Endothelial cell of umbilical vein (primary cell): ENCODE measurements around the gene ACTL8. TPM values are rescaled to one million over a fixed set of nuclear protein-coding genes. Genes with fewer than 3 reads are reported as not detected.

ENCODE experiments used
- BruUV-seq: library from RNA; stranded (reverse); fragments of 400-500 nt; replicated peaks from 2 replicates; lab custom pipeline; 2021; lab: Mats Ljungman, UMichigan
- CTCF ChIA-PET: fragments of 300-600, 350-600 bp; sonication (Branson Sonifier 250); formaldehyde crosslinking; loops from one replicate; lab custom pipeline; 2021; ENCODE audit warnings: antibody characterized with exemption, inconsistent platforms; lab: Charles Lee
- POLR2A ChIA-PET: fragments of 300-600, 350-600 bp; sonication (Branson Sonifier 250); formaldehyde crosslinking; loops from one replicate; lab custom pipeline; 2021; ENCODE audit warnings: antibody characterized with exemption, inconsistent platforms; lab: Charles Lee
- DNase-seq: peaks from one replicate; pipeline ENCODE4 v3.0.0-alpha.2; 2011; ENCODE audit warnings: low read depth, low spot score
- FAIRE-seq: peaks from 2 replicates; lab custom pipeline; 2011; peaks lifted over from hg19 to GRCh38; lab: Jason Lieb, UNC
- H2AFZ ChIP-seq: 2 replicates; pipeline ENCODE4 v1.6.0; 2012; ENCODE audit warnings: low read depth, low read length, control low read depth, inconsistent platforms
- H3K27ac ChIP-seq: 2 replicates; pipeline ENCODE4 v1.5.1; 2011; ENCODE audit warnings: low read depth, mild to moderate bottlenecking, control low read depth, low read length, moderate library complexity; ENCODE audit not compliant: insufficient read depth
- H3K27me3 ChIP-seq, 2 experiments: 2 replicates each; pipeline versions ENCODE4 v1.6.0 to v1.6.1; 2011; ENCODE audit warnings: low read length in 2 of 2, mixed read lengths in 1 of 2; ENCODE audit not compliant: control insufficient read depth in 2 of 2, insufficient read depth in 2 of 2
- H3K36me3 ChIP-seq, 2 experiments: 2 replicates in 1 of 2; 3 replicates in 1 of 2; pipeline ENCODE4 v1.5.1; 2011; ENCODE audit warnings: low read length in 2 of 2, mild to moderate bottlenecking in 1 of 2, moderate library complexity in 1 of 2; ENCODE audit not compliant: control insufficient read depth in 2 of 2, insufficient read depth in 2 of 2; ENCODE audit errors: extremely low read depth in 1 of 2
- H3K4me1 ChIP-seq: 3 replicates; pipeline ENCODE4 v1.5.1; 2011; ENCODE audit warnings: mild to moderate bottlenecking, low read length; ENCODE audit not compliant: control insufficient read depth, insufficient read depth; ENCODE audit errors: extremely low read depth
- H3K4me2 ChIP-seq: 2 replicates; pipeline ENCODE4 v1.6.1; 2011; ENCODE audit warnings: low read length, control low read depth, mixed read lengths; ENCODE audit not compliant: insufficient read depth
- H3K4me3 ChIP-seq, 3 experiments: fragments of 200-600 bp in 1 of 3; sonication (generic), shearing (Covaris generic) in 1 of 3; replicated peaks in 1 of 3; 2 replicates each; pipeline ENCODE4 v1.5.1; 2011 to 2016; ENCODE audit warnings: control low read depth in 3 of 3, low read length in 3 of 3, mild to moderate bottlenecking in 2 of 3, inconsistent platforms in 1 of 3, low read depth in 1 of 3, moderate library complexity in 1 of 3; ENCODE audit not compliant: insufficient read depth in 1 of 3
- H3K79me2 ChIP-seq: 2 replicates; pipeline ENCODE4 v1.6.0; 2012; ENCODE audit warnings: low read length, inconsistent platforms; ENCODE audit not compliant: control insufficient read depth, insufficient read depth
- H3K9ac ChIP-seq: replicated peaks from 2 replicates; pipeline ENCODE3; 2011; ENCODE audit warnings: low read length, control low read depth; ENCODE audit not compliant: insufficient read depth; ENCODE audit errors: extremely low read depth
- H3K9me1 ChIP-seq: replicated peaks from 3 replicates; pipeline ENCODE4 v1.6.0; 2011; ENCODE audit warnings: mild to moderate bottlenecking, low read length; ENCODE audit not compliant: control insufficient read depth, insufficient read depth; ENCODE audit errors: extremely low read depth
- H3K9me3 ChIP-seq: replicated peaks from 2 replicates; pipeline ENCODE4 v1.5.1; 2012; ENCODE audit warnings: low read length, inconsistent platforms; ENCODE audit not compliant: control insufficient read depth, insufficient read depth
- H4K20me1 ChIP-seq: replicated peaks from 2 replicates; pipeline ENCODE3; 2011; ENCODE audit warnings: mild to moderate bottlenecking, low read length; ENCODE audit not compliant: control insufficient read depth, insufficient read depth; ENCODE audit errors: extremely low read depth
- CTCF ChIP-seq, 2 donors: IDR thresholded peaks; 1 replicate in 1 of 2; 2 replicates in 1 of 2; pipeline ENCODE4 v1.5.1; 2011; ENCODE audit warnings: low read length in 2 of 2, mild to moderate bottlenecking in 2 of 2, moderate library complexity in 2 of 2, control low read depth in 1 of 2, inconsistent platforms in 1 of 2, low read depth in 1 of 2; ENCODE audit not compliant: insufficient read depth in 1 of 2; ENCODE audit errors: extremely low read depth in 1 of 2
- GATA2 ChIP-seq: IDR thresholded peaks from 2 replicates; pipeline ENCODE4 v1.7.0; 2011; ENCODE audit warnings: low read depth, mild to moderate bottlenecking, moderate library complexity, mixed read lengths, low read length; ENCODE audit not compliant: insufficient read length, insufficient read depth
- JUN ChIP-seq: IDR thresholded peaks from 2 replicates; pipeline ENCODE4 v1.6.1; 2011; ENCODE audit warnings: borderline replicate concordance, low read depth; ENCODE audit not compliant: insufficient read length, insufficient read depth
- MAX ChIP-seq: IDR thresholded peaks from 2 replicates; pipeline ENCODE4 v1.6.1; 2011; ENCODE audit not compliant: insufficient read depth, insufficient read length
- MYC ChIP-seq: IDR thresholded peaks from one replicate; pipeline ENCODE4 v1.6.1; 2011; ENCODE audit warnings: mild to moderate bottlenecking, low read depth, low read length
- POLR2A ChIP-seq: IDR thresholded peaks from 2 replicates; pipeline ENCODE4 v1.6.1; 2012; ENCODE audit warnings: low read depth, mild to moderate bottlenecking, control low read depth, low read length
- dilution Hi-C: fragments of 300-500 bp; cut with MboI; formaldehyde crosslinking; loops from one replicate; pipeline ENCODE4 v1.15.0; 2019; ENCODE audit warnings: low sequenced_read_pairs; ENCODE audit not compliant: extremely low pct_ligation_motif_present
- intact Hi-C: fragments of 100-400 bp; cut with micrococcal nuclease; formaldehyde crosslinking; loops from one replicate; pipeline ENCODE4 v1.10.0; 2022
- polyA plus RNA-seq, 4 experiments: library from polyadenylated mRNA; depleted of rRNA in 3 of 4; stranded (reverse) in 3 of 4; unstranded in 1 of 4; fragments of >200 nt; gene quantifications; 2 replicates each; pipeline versions ENCODE4 v1.2.1 to v1.2.3, GENCODE V29; 2011 to 2012; ENCODE audit warnings: missing spikeins in 1 of 4
- total RNA-seq: library from RNA; stranded (reverse); gene quantifications from 2 replicates; pipeline ENCODE4 v1.2.3, GENCODE V29; 2021

Gene ACTL8
- total and polyA plus RNA-seq, 2 donors (not counting 3 experiments of a cell fraction or from before 2014, with no cell fraction given) = not detected

- BruUV-seq = no TSS peak
- CTCF ChIA-PET = no interaction called here
- TF ChIP-seq POLR2A (no peak), CTCF (IDR thresholded peaks at IDR 0.05; ENCODE audit: extremely low read depth in 1 of 2, insufficient read depth in 1 of 2, low read depth in 1 of 2, low read length in 2 of 2) (no peak), JUN (no peak), GATA2 (no peak), MAX (no peak), MYC (no peak)
- H3K4me2 ChIP-seq = no peak overlapping the region
- no peaks in the 10 kb centered on the region for H3K79me2 ChIP-seq
- H3K27me3 ChIP-seq = no peaks in the 10 kb centered on the region
- intact Hi-C loops (no loop called here), dilution Hi-C loops (no loop called here)
- H3K9ac ChIP-seq = no peak overlapping the region
- no peaks in the 10 kb centered on the region for H3K9me1 ChIP-seq
- no peaks in the 10 kb centered on the region for H3K4me1 ChIP-seq
- no peaks in the 10 kb centered on the region for H3K36me3 ChIP-seq
- no peak overlapping the region for H3K4me3 ChIP-seq
- peaks cover 4% of the 10 kb centered on the region for H3K9me3 ChIP-seq
- FAIRE-seq (no peak), DNase-seq (no peak)
- POLR2A ChIA-PET = no interaction called here
- H3K27ac ChIP-seq = no peak overlapping the region
- H2AFZ ChIP-seq = no peak overlapping the region
- H4K20me1 ChIP-seq = no peaks in the 10 kb centered on the region
Observed at GRCh38 chr1:17853241-17853935, 98.3 kb downstream of the ACTL8 start.
